Measurements from ENCODE around the gene ALDH18A1.
"Not testable (repeated sequence)": the region's sequence is repeated elsewhere in the genome, so short reads cannot be mapped to it uniquely, and the experiment has no call there.

ALDH18A1 gene

GRCh38 chr10:95656291-95657164 lies at the start of gene ALDH18A1:
TSS of gene ALDH18A1 (minus strand) at chr10:95656711. CDS start at chr10:95653377, 3,334 bp downstream.
- DNase-seq: peak; percentile 44

- no peak for DNase-seq
These were observed 41.9 kb upstream of the ALDH18A1 start for GRCh38 chr10:95698415-95698814.

GRCh38 chr10:95697429-95697828 lies 40.9 kb upstream of the ALDH18A1 start:
- no peak for DNase-seq

GRCh38 chr10:95694665-95695064 lies 38.2 kb upstream of the ALDH18A1 start:
- no peak for DNase-seq

- DNase-seq: peak; percentile 97
These were observed 37.4 kb upstream of the ALDH18A1 start, which contains the start of gene TCTN3 for GRCh38 chr10:95693668-95694534. TSS of gene TCTN3 (minus strand) at chr10:95693927. CDS start at chr10:95693899, 28 bp downstream.

GRCh38 chr10:95693071-95693667 lies 36.7 kb upstream of the ALDH18A1 start:
- DNase-seq: no peak

GRCh38 chr10:95691281-95691680 lies 34.8 kb upstream of the ALDH18A1 start:
- no peak for DNase-seq

GRCh38 chr10:95688648-95689047 lies 32.1 kb upstream of the ALDH18A1 start:
- DNase-seq: no peak

- DNase-seq: no peak
These were observed 27.5 kb upstream of the ALDH18A1 start for GRCh38 chr10:95683966-95684365.

- DNase-seq: no peak
These were observed 19.0 kb upstream of the ALDH18A1 start for GRCh38 chr10:95675403-95676116.

- no peak for DNase-seq
These were observed 18.1 kb upstream of the ALDH18A1 start for GRCh38 chr10:95674643-95675042.

GRCh38 chr10:95672641-95673040 lies 16.1 kb upstream of the ALDH18A1 start:
- DNase-seq: not testable (repeated sequence)

GRCh38 chr10:95664543-95664942 lies 8.0 kb upstream of the ALDH18A1 start:
- no peak for DNase-seq

- no peak for DNase-seq
These were observed 7.0 kb upstream of the ALDH18A1 start for GRCh38 chr10:95663496-95663895.

GRCh38 chr10:95661818-95662217 lies 5.3 kb upstream of the ALDH18A1 start:
- DNase-seq: no peak

GRCh38 chr10:95660283-95660682 lies 3.8 kb upstream of the ALDH18A1 start:
- no peak for DNase-seq

GRCh38 chr10:95657250-95657649 lies 739 bp upstream of the ALDH18A1 start:
- DNase-seq: no peak

GRCh38 chr10:95655571-95656290 lies 780 bp downstream of the ALDH18A1 start:
- no peak for DNase-seq

- no peak for DNase-seq
These were observed 2.6 kb downstream of the ALDH18A1 start for GRCh38 chr10:95653895-95654294.

GRCh38 chr10:95651346-95652060 lies 5.0 kb downstream of the ALDH18A1 start:
- no peak for DNase-seq

- no peak for DNase-seq
These were observed 6.3 kb downstream of the ALDH18A1 start for GRCh38 chr10:95650232-95650631.

Measured in NCI-H1436 treated with DMSO at 0.1 percent for 48 hours (cell line).